Upper lobe of right lung (tissue), 1 donor: ENCODE data around the gene PCNT. TPM values are rescaled to one million over a fixed set of nuclear protein-coding genes. Genes with fewer than 3 reads are reported as not detected.

ENCODE experiments used
- ATAC-seq: fragments of 200-7000 bp; cut with Tn5 transposase; one replicate; pipeline ENCODE4 v1.9.1; 2020; ENCODE audit warnings: mild to moderate bottlenecking, moderate library complexity
- DNase-seq: peaks from one replicate; pipeline ENCODE4 v3.0.0-alpha.2; 2020
- H3K27ac ChIP-seq: fragments of 200-600 bp; one replicate; pipeline ENCODE4 v1.8.0; 2022
- H3K27me3 ChIP-seq: fragments of 200-600 bp; one replicate; pipeline ENCODE4 v1.8.0; 2022; ENCODE audit warnings: mild to moderate bottlenecking
- H3K36me3 ChIP-seq: fragments of 200-600 bp; one replicate; pipeline ENCODE4 v1.8.0; 2022
- H3K4me1 ChIP-seq: fragments of 200-600 bp; one replicate; pipeline ENCODE4 v1.8.0; 2022
- H3K4me3 ChIP-seq: fragments of 200-600 bp; one replicate; pipeline ENCODE4 v1.8.0; 2022; ENCODE audit warnings: mild to moderate bottlenecking
- H3K9me3 ChIP-seq: fragments of 200-600 bp; one replicate; pipeline ENCODE4 v1.8.0; 2022
- CTCF ChIP-seq: fragments of 200-600 bp; IDR thresholded peaks from one replicate; pipeline ENCODE4 v1.8.0; 2022; ENCODE audit warnings: antibody characterized with exemption
- intact Hi-C: fragments of 100-400 bp; cut with DNase I; formaldehyde crosslinking; loops from one replicate; pipeline ENCODE4 v1.11.0; 2022
- total RNA-seq: library from RNA; stranded (reverse); fragmentation: NEBNext Ultra II Directional; extraction: Animal tissue kit (Norgen Biotek cat#: 25700); gene quantifications from one replicate; pipeline ENCODE4 v1.2.1, GENCODE V29; 2021
- donor health status: DM: no; HTN: yes; CAD: no; lungs with severe emphysema.

Gene PCNT
- total RNA-seq, 1 donor from 2014 or later, result 29.3 TPM

DNA sequence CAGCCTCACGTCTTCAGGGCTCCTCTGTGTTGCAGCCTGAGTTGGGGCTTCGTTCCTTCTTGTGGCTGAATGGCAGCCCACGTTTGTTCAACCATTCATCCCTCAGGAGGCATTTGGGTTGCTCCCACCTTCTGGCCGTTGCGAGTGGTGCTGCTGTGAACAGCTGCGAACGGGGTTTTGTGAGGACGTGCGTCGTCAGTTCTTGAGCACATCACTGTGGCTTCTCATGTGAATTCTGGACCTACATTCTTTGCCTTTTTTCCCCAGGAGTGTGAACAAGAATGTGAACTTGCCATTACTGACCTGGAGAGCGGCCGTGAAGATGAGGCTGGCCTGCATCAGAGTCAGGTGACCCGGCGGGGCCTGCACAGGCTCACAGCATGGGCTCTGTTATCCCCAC lies 21.9 kb downstream of the PCNT start:
- Histone ChIP-seq H3K9me3 (no peaks in the 10 kb centered on the region), H3K4me1 (no peaks in the 10 kb centered on the region), H3K27me3 (no peaks in the 10 kb centered on the region), H3K27ac (no peak overlapping the region), H3K4me3 (no peak overlapping the region), H3K36me3 (peaks cover 55% of the 10 kb centered on the region)
- no peak for TF ChIP-seq CTCF
- no peak for DNase-seq
- ATAC-seq, result no peak
- intact Hi-C loops, result no loop called here

- Histone ChIP-seq H3K27me3 (no peaks in the 10 kb centered on the region), H3K4me3 (no peak overlapping the region), H3K4me1 (no peaks in the 10 kb centered on the region), H3K9me3 (no peaks in the 10 kb centered on the region), H3K27ac (no peak overlapping the region), H3K36me3 (peaks cover 61% of the 10 kb centered on the region)
- TF ChIP-seq CTCF, result no peak
- ATAC-seq (no peak), DNase-seq (no peak)
- intact Hi-C loops, result no loop called here
Measured at GRCh38 chr21:46346296-46347202, 22.6 kb downstream of the PCNT start.

DNA sequence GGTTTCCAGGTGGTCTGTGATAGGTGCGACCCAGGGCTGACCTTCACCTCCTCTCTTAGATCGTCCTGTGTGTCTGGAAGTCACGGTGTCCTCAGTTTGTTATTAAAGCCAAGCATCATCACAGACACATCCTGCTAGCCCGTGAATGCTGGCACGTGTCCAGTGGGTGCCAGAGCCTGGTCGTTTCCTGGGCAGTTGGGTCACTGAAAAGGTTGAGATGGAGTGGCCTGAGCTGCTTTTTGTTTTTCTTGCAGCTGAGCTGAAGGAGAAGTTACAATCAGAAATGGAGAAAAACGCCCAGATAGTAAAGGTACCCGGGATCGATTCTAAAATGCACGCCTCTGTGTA lies 23.2 kb downstream of the PCNT start:
- no peak for TF ChIP-seq CTCF
- Histone ChIP-seq H3K4me3 (no peak overlapping the region), H3K9me3 (no peaks in the 10 kb centered on the region), H3K4me1 (no peaks in the 10 kb centered on the region), H3K27ac (no peak overlapping the region), H3K27me3 (no peaks in the 10 kb centered on the region), H3K36me3 (peaks cover 68% of the 10 kb centered on the region)
- no peak for DNase-seq
- ATAC-seq, result no peak
- intact Hi-C loops, result no loop called here

DNA sequence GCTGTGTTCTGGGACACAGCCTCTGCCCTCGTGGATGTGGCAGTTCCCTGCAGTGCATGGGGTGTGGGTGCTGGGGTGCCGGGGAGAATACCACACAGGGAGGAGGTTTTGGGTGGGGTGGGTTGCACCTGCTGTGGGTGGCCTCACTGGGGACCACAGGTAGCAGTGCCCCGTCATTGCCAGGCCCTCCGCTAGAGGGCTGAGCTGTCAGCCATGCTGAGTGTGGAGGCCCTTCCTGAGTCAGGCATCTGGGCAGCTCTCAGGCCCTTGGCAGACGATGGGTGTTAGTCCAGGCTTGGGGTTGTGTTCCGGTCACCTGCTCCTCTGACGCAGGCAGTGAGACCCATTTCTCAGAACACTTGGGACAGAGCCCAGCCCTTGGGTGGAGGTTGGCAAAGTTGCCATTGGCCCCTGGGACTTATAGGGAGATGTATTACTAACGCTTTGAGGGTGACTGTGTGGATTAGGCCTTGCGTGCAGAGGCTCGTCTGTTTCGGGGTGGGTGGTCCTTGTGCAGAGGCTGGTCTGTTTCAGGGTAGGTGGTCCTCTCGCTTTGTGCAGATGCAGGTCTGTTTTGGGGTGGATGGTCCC lies 23.9 kb downstream of the PCNT start:
- Histone ChIP-seq H3K36me3 (peaks cover 75% of the 10 kb centered on the region), H3K27ac (no peak overlapping the region)
- peak; percentile 42 for ATAC-seq

GRCh38 chr21:46349134-46349760 lies 25.3 kb downstream of the PCNT start:
- TF ChIP-seq CTCF, result no peak
- Histone ChIP-seq H3K27me3 (no peaks in the 10 kb centered on the region), H3K27ac (no peak overlapping the region), H3K4me3 (no peak overlapping the region), H3K36me3 (peaks cover 85% of the 10 kb centered on the region), H3K9me3 (no peaks in the 10 kb centered on the region), H3K4me1 (no peaks in the 10 kb centered on the region)
- no peak for ATAC-seq
- intact Hi-C loops, result no loop called here
- no peak for DNase-seq

More for the DNA sequence above, 23.9 kb downstream of the PCNT start:
- Histone ChIP-seq H3K4me3 (no peak overlapping the region), H3K9me3 (no peaks in the 10 kb centered on the region), H3K4me1 (no peaks in the 10 kb centered on the region), H3K27me3 (no peaks in the 10 kb centered on the region)
- TF ChIP-seq CTCF, result no peak
- intact Hi-C loops, result no loop called here
- DNase-seq, result no peak
